ES-I3 (cell line): ENCODE data around the gene TBC1D9.
"Not testable (repeated sequence)": the region's sequence is repeated elsewhere in the genome, so short reads cannot be mapped to it uniquely, and the experiment has no call there.

Experiments
- H3K36me3 ChIP-seq: 2 replicates; pipeline ENCODE4 v1.6.1; 2013; ENCODE audit warnings: mild to moderate bottlenecking, low read length, control low read depth, moderate library complexity; ENCODE audit not compliant: insufficient read depth
- H3K4me1 ChIP-seq: 2 replicates; pipeline ENCODE4 v1.6.1; 2013; ENCODE audit warnings: mild to moderate bottlenecking, control low read depth, low read length; ENCODE audit not compliant: insufficient read depth
- H3K9ac ChIP-seq: 2 replicates; pipeline ENCODE4 v1.6.1; 2013; ENCODE audit warnings: low read depth, mild to moderate bottlenecking, low read length, moderate library complexity
- H3K9me3 ChIP-seq: 2 replicates; pipeline ENCODE4 v1.6.1; 2013; ENCODE audit warnings: mild to moderate bottlenecking, low read length, moderate library complexity; ENCODE audit not compliant: control insufficient read depth, insufficient read depth

TBC1D9 gene

DNA sequence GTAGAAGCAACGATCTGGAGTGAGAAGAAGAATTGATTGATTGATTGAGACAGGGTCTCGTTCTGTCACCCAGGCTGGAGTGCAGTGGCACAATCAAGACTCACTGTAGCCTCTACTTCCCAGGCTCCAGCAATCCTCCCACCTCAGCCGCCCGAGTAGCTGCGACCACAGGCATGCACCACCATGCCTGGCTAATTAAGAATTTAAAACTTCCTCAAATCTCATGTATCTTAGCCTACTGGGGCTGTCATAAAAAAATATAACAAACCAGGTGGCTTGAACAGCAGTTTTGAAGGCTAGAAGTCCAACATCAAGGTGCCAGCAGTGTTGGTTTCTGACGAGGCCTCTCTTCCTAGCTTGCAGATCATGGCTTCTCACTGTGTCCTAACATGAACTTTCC lies 18.3 kb upstream of the TBC1D9 start:
- Histone ChIP-seq H3K36me3 (no peaks in the 10 kb centered on the region), H3K9ac (no peak overlapping the region), H3K4me1 (no peaks in the 10 kb centered on the region), H3K9me3 (no peaks in the 10 kb centered on the region)

DNA sequence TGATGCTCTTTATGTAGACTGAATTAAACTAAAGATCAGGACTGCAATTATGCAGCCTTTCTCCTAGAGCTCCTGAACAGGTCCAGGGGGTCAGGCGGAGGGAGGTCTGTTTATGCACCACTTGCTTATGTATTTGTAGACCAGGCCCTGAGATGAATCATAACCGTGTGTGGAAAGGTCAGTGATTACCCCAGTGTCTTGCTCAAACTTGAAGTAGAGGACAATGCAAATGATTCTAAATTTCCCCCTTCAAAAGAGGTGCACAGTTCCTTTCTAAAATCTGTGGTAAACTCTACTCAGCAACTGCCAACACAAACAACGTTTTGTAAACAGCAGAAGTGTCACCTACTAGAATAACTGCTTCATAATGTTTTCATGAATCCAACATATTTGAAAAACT lies 13.0 kb upstream of the TBC1D9 start:
- no peaks in the 10 kb centered on the region for H3K4me1 ChIP-seq
- H3K9me3 ChIP-seq = no peaks in the 10 kb centered on the region
- H3K36me3 ChIP-seq = no peaks in the 10 kb centered on the region
- no peak overlapping the region for H3K9ac ChIP-seq

DNA sequence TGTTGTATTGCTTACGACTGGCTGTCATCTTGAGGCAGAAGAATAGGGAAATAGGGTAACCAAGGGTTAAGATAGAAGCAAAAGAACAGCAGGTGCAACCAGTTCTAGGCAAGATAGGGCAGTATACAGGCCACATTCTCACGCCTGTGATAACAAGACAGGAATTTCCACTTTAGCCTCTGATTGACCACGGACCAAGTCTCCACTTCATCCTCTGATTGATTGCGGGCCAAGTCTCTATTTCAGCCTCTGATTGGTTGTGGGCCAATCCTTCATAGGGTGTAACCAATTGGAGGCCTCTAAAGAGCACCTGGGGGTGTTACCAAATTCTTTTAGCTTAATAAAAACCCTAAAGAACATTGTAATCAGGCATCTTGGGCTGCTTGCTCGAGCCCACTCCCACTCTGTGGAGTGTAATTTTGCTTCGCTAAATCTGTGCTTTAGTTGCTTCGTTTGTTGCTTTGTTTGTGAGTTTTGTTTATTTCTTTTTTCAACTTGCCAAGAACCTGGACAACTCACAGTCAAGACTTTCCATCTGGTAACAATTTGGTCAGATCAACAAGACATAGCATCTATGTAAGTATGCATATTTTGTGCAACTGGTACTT lies 8.7 kb upstream of the TBC1D9 start:
- no peak overlapping the region for H3K9ac ChIP-seq
- no peaks in the 10 kb centered on the region for H3K36me3 ChIP-seq
- H3K9me3 ChIP-seq = no peaks in the 10 kb centered on the region
- no peaks in the 10 kb centered on the region for H3K4me1 ChIP-seq

DNA sequence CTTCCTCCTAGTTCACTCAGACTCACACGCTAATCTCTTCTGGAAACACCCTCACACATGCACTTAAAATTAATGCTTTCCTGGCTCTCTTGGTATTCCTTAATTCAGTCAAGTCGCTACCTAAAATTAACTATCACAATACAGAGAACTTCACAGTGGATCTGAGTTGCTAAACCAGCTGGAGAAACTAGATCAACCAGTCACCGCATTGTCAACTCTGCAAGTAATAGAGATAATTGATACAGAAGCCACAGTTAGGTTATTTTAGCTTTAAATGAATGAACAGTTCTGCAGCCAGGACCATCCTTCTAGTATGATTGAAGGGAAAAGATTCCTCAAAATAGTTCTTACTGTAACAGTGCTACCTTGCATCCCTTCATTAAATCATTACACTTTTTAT lies 6.0 kb upstream of the TBC1D9 start:
- Histone ChIP-seq H3K9ac (no peak overlapping the region), H3K9me3 (no peaks in the 10 kb centered on the region)

DNA sequence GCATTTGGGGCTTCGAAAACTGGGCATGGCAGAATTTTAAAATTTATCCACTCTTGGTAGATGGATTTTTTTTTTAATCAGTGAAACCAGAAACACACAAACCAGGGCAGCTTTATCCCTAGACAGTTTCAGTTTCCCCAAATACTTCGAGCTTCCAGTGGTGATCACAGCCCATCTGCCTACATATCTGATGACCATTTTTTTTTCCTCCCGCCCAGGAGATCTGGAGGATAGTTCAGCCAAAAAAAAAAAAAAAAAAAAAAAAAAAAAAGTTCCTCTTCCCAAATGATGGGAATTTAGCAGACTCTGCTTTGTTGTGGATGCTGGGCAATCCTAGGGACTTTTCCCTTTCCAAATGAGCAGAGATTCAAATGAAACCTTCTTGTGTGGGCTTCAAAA lies 1.0 kb upstream of the TBC1D9 start:
- H3K9me3 ChIP-seq = no peaks in the 10 kb centered on the region
- peak overlapping the region; percentile 59; the same call in 1 of the 2 replicates for H3K9ac ChIP-seq
- H3K4me1 ChIP-seq = peaks cover 9% of the 10 kb centered on the region
- H3K36me3 ChIP-seq = no peaks in the 10 kb centered on the region

More for the DNA sequence above, 6.0 kb upstream of the TBC1D9 start:
- no peaks in the 10 kb centered on the region for H3K36me3 ChIP-seq
- H3K4me1 ChIP-seq = peaks cover 7% of the 10 kb centered on the region

DNA sequence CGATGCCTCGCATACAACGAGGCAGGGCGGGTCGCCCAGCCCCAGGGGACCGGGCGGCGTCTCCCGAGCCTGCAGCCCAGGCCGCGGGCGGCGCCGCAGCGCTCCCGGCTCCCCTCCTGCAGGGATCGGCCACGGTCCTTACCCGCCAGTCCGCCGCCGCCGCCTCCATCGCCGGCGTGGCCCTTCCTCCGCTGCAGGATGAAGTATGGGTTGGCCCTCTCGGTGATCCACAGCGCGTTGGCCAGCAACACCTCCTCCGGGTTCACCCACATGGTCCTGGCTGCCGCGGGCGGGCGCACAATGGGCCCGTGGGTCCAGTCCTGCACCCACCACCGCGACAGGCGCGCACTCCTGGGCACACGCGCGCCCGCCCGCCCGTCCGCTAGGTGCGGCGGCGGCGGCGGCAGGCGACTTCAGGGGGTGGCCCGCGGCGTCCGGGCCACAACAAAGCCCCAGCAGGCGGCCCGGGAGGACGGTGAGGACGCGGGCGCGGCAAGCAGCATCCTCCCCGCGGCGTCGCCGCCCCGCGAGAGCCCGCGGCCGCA lies 339 bp downstream of the TBC1D9 start:
- Histone ChIP-seq H3K9ac (peak overlapping the region; percentile 59; the same call in 1 of the 2 replicates), H3K4me1 (peaks cover 9% of the 10 kb centered on the region), H3K9me3 (no peaks in the 10 kb centered on the region), H3K36me3 (no peaks in the 10 kb centered on the region)

DNA sequence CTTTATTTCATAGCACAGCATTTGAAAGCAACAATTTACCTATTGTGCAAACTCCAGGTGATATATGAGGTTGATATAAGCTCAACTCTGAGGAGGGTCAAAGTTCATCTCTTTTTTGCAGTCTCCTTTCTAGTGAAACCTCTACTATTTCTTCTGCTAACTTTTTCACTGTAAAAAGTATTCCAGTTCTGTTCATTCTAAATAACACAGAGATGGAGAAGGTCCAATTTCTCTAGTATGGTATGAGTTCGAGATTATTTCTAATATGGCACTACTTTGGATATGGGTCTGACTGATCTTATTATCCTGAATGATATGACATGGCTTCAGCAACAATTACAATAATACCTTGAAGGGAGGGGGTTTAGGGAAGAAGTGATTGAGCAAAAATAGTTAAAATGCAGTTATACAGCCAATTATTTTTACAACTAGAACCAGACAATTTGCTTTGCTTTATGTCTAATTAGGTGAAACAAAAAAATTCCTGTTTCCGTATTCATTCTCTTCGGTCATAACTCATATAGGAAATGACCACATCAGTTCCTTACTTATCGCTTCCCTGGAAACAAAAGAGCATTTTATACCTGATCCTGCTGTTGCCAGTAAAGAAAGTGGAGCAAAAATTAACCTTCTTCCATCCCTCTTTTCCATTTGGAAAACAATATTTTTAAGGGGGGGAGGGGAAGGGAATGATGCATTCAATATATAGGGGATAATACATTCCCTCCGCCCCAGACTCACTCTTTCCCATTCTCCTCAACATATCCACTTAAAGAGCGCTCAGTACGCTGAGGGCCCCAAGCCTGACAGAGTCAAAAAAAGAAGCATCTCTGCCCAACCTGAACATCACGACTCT lies 1.0 kb downstream of the TBC1D9 start:
- Histone ChIP-seq H3K4me1 (peaks cover 9% of the 10 kb centered on the region), H3K36me3 (no peaks in the 10 kb centered on the region), H3K9ac (peak overlapping the region; percentile 59; the same call in 1 of the 2 replicates), H3K9me3 (no peaks in the 10 kb centered on the region)

DNA sequence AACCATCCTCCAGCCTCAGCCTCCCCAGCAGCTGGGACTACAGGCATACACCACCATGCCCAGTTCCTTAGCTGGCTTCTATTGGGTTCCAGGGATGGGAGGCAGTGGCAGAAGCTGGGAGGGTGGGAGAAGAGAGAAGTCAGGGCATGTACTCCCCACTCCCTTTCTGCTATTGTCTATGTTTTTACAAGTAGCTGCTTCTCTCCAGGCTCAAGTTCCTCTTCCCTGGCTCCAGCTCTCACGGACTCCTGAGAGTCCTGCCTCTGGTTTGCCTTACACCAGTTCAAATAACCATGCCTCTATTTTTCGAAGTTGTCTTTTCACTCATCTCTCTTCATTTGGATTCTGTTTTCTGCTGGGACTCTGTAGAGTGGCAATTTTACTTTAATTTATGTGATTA lies 2.9 kb downstream of the TBC1D9 start:
- no peak overlapping the region for H3K9ac ChIP-seq
- peaks cover 4% of the 10 kb centered on the region; the same call in 1 of the 2 replicates for H3K9me3 ChIP-seq
- H3K4me1 ChIP-seq = peaks cover 9% of the 10 kb centered on the region

DNA sequence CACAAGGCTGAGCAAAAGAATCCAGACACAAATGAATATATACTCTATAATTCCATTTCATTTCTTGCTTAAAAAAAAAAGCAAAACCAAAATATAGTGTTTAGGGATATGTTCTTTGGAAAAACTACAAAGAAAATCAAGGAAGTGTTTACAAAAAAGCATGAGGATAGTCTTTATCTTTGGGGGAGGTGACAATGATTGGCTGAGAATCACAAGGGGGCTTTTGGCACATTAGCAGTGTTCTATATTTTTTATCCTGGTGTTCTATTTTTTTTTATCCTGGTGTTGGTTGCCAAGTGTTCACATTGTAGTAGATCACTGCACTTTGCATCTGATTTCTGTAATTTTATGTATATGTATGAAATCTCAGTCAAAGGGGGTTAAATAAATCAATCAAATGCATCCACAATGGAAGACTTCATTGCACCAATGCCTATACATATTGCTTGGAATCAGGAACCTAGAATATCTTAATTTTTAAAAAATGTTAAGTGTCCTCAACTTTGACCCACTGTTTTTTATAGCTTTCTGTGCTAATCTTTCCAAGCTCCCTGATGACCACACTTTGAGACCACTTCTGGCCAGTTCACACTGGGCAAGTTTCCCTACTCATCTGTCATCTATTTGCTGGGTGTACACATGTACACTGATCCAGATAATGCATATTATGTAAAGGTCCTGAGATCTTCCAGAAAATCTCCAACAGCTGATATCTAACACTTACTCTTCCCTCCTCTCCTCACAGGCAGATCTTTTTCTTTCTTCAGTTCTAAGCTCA lies 3.7 kb downstream of the TBC1D9 start:
- H3K9ac ChIP-seq = no peak overlapping the region

More for the DNA sequence above, 2.9 kb downstream of the TBC1D9 start:
- H3K36me3 ChIP-seq = no peaks in the 10 kb centered on the region

DNA sequence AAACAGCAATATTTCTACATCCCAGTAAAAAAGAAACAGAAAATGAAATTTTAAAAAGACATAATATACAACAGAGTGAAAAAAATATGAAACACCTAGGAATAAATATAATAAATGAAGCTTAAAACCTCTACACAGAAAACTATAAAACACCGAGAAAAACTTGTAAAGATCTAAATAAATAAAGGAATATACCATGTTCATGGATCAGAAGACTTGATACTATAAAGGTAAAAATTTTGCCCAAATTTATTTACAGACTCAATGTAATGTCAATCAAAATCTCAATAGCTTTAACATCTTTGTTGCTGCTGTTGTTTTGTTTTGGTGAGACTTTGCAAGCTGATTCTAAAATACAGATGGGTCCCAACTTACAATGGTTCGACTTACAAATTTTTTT lies 5.7 kb downstream of the TBC1D9 start:
- Histone ChIP-seq H3K4me1 (no peaks in the 10 kb centered on the region), H3K36me3 (no peaks in the 10 kb centered on the region), H3K9ac (no peak overlapping the region), H3K9me3 (peaks cover 4% of the 10 kb centered on the region; the same call in 1 of the 2 replicates)

More for the DNA sequence above, 3.7 kb downstream of the TBC1D9 start:
- Histone ChIP-seq H3K9me3 (peaks cover 4% of the 10 kb centered on the region; the same call in 1 of the 2 replicates), H3K4me1 (peaks cover 5% of the 10 kb centered on the region), H3K36me3 (no peaks in the 10 kb centered on the region)

DNA sequence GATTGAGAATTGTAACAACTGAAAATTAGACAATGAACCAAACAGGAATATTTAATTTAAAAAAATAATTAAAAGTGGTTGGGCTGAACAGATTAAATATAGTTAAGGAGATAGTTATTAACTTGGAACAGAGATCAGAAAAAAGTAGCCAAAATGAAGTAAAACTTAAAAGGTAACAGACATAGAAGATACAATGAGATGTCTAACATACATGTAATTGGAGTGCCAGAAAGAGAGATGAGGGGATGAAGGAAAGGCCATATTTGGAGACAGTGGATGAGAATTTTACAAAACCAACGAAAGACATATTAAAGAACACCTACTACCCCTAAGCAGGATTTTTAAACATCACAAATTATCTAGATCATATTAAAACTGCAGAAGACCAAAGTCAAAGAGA lies 8.0 kb downstream of the TBC1D9 start:
- Histone ChIP-seq H3K4me1 (peaks cover 9% of the 10 kb centered on the region), H3K9me3 (peaks cover 4% of the 10 kb centered on the region; the same call in 1 of the 2 replicates), H3K9ac (no peak overlapping the region), H3K36me3 (no peaks in the 10 kb centered on the region)

DNA sequence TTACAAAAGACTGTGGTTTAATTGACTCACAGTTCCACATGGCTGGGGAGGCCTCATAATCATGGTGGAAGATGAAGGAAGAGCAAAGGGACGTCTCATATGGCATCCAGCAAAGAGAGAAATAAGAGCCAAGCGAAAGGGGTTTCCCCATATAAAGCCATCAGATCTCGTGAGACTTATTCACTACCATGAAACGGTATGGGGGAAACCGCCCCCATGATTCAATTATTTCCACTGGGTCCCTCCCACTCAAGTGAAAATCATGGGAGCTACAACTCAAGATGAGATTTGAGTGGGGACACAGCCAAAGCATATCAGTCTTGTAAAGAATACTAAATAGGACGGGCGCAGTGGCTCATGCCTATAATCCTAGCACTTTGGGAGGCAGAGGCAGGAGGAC lies 9.6 kb downstream of the TBC1D9 start:
- peaks cover 16% of the 10 kb centered on the region for H3K4me1 ChIP-seq
- not testable (repeated sequence) for H3K9ac ChIP-seq, H3K9me3 ChIP-seq, H3K36me3 ChIP-seq

DNA sequence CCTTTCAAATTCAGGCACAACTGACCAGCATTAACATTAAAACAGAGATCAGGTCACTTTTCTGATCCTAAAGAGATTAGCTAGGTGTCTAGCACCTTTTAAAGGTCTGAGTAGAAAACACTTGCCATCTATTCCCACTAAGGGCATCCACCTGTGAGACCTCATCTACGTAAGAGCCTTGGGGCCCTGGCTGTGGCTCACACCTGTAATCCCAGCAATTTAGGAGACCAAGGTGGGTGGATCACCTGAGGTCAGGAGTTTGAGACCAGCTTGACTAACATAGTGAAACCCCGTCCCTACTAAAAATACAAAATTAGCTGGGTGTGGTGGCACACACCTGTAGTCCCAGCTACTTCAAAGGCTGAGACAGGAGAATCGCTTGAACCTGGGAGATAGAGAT lies 11.8 kb downstream of the TBC1D9 start:
- Histone ChIP-seq H3K36me3 (no peaks in the 10 kb centered on the region), H3K4me1 (peaks cover 29% of the 10 kb centered on the region), H3K9ac (no peak overlapping the region), H3K9me3 (peaks cover 4% of the 10 kb centered on the region; the same call in 1 of the 2 replicates)
